HG03558 (cell line): Measurements from ENCODE around the gene THBS2.
"Not testable (repeated sequence)": the region's sequence is repeated elsewhere in the genome, so short reads cannot be mapped to it uniquely, and the experiment has no call there.

Experiments used
- ATAC-seq: cut with Tn5 transposase; IDR thresholded peaks from one replicate; pipeline ENCODE4 v1.9.1; 2021; ENCODE audit warnings: moderate number of reproducible peaks; ENCODE audit not compliant: unreplicated experiment; ENCODE audit errors: extremely low read depth

Gene THBS2

GRCh38 chr6:169214789-169215188 lies 38.9 kb downstream of the THBS2 start:
- ATAC-seq: not testable (repeated sequence)

DNA sequence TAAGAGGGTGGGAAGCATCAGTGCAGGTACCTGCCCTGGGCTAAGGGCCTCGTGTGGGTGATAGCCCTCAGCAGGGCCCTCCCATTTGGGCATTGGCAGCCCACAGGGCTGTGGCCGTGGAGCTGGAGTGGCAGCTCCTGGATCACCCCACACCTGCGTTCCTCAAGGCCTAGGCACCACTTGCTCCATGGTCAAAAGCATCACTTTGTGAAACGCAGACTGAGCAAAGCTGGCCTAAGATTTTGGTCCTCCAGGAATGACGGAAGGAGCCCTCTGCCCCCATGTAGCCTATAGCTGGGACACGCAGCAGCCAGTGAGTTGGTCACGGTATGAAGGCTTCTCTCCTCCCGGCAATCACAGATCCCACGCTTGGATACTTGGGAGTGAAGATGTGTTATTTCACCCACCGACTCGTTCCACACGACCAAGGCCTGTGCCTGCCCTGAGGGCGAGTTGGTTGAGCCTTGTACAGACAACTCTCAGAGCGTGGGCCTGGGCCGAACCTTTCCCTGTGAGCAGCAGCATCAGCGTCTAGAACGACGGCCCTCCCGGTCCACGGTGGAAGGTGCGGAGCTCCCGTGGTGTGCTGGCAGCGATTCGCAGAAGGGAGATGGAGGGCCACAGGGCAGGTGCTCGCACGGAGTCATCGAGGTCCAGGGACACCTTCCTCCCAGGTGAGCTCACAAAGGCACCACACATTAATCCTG lies 39.7 kb downstream of the THBS2 start:
- ATAC-seq: no peak

DNA sequence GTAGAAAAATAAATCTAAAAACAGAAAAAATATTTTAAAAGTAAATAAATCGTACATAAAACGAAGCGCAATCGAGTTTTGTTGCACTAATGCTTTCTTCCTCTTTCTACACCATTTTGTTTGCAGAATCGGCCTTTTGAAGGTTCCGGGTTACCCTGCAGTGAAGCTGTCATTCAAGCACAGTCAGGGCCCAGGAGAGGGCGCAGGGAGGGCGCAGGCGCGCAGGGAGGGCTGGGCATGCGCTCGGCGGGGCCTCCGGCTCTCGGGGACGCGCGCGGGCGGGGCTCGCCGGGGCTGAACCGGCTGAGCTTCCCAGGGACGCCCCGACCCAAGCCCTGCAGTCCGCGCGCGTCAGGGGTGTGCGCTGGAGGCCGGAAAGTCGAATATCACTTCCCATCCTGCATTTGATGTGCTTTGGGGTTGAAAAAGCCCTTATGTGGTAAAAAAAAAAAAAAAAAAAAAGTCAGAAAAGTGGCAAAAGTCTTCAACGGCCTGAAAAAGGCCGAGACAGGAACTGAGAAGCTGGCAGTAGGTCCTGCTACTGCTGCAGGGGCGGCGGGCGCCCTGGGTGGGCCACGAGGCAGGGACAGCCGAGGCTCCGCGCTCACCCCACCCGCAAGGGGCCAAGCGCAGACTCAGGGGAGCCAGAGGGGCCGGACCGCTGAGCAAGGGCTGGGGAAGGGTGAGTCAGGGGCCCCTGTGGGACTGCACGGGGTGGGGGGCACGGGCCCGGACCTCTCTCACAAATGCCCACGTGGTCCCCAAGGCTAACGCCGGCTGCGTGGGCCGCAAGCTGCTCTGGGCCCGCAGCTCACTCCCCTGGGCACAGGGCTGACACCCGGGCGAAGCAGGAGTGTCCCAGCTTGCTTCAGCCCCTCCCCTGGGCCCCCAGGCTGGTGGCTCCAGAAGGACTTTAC lies 40.5 kb downstream of the THBS2 start:
- ATAC-seq: peak; percentile 98

DNA sequence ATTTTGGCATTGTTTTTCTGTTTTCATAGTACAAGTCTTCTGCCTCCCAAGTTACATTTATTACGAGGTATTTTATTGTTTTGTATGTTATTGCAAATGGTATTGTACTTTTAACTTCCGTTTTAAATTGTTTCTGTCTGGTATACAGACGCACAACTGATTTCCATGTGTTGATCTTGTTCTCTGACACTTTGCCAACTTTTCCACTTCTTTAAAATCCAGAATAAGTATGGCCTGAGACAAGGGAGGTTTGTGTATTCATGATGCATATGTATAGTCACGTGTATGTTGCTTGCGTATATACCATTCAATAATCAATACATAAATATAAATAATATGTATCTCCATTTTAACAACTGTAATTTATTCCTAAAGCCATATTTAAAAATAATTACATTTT lies 41.2 kb downstream of the THBS2 start:
- no peak for ATAC-seq

DNA sequence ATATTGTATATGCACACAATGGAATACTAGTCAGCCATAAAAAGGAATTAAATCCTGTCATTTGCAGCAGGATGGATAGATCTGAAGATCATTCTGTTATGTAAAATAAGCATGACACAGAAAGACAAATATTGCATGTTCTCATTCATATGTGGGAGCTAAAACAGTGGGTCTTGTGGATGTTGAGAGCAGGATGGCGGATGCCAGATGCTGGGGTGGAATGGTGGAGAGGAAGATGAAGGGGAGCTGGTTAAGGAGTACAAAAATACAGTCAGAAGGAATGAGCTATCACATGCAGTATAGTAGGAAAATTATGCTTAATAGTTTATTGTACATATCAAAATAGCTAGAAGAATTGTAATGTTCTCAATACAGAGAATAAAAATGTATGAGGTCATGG lies 41.8 kb downstream of the THBS2 start:
- no peak for ATAC-seq

DNA sequence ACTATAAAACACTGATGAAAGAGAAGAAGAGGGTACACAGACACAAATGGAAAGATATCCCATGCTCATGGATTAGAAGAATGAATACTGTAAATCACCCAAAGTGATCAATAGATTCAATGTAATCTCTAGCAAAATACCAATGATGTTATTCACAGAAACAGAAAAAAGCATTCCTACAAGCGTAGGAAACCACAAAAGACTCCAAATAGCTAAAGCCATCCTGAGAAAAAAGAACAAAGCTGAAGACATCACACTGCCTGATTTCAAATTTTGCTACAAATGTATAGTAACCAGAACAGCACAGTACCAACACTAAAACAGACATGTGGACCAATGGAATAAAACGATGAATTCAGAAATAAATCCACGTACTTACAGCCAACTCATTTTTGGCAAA lies 43.0 kb downstream of the THBS2 start:
- no peak for ATAC-seq

DNA sequence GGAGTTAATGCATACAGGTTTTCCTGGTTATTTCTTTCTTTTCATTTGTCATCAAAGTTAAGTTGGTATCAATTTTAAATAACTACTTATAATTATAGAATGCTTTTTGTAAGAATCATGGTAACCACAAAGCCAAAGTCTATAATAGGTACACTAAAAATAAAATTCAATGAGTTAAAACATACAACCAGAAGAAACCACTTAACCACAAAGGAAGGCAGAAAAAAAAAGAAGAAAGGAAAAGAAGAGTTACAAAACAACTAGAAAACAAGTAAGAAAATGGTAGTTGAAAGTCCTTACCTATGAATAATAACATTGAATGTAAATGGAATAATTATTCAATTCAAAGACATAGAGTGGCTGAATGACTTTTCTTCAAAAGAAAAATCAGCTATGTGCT lies 45.6 kb downstream of the THBS2 start:
- ATAC-seq: no peak

- no peak for ATAC-seq
Observed at GRCh38 chr6:169207482-169207881, 46.2 kb downstream of the THBS2 start.

GRCh38 chr6:169205176-169206160 lies 48.2 kb downstream of the THBS2 start:
- no peak for ATAC-seq

GRCh38 chr6:169204167-169204566 lies 49.5 kb downstream of the THBS2 start:
- no peak for ATAC-seq

DNA sequence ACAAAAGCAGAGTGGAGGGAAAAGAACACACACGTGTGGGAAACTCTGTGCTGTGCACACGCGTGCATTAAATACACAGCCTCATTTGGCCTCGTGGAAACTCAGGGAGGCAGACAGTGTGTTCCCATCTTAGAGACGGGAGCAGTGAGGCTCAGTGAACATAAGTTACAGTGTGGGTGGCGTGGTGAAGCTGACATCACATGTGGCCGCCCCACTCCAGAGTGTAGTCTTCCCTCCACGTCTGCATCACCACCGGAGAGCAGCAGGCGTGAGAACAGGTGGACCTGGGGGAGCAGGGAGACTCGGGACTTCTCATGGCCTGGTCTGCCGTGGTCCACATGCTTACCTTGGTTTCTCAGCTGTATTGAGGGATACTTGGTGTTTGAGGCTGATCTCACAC lies 51.7 kb downstream of the THBS2 start:
- no peak for ATAC-seq

GRCh38 chr6:169200893-169201514 lies 52.6 kb downstream of the THBS2 start:
- ATAC-seq: no peak

GRCh38 chr6:169199625-169200335 lies 53.9 kb downstream of the THBS2 start:
- no peak for ATAC-seq

GRCh38 chr6:169198885-169199284 lies 54.8 kb downstream of the THBS2 start:
- ATAC-seq: no peak

GRCh38 chr6:169197929-169198328 lies 55.7 kb downstream of the THBS2 start:
- not testable (repeated sequence) for ATAC-seq

- not testable (repeated sequence) for ATAC-seq
Observed at GRCh38 chr6:169196279-169196678, 57.4 kb downstream of the THBS2 start.

GRCh38 chr6:169194737-169195136 lies 58.9 kb downstream of the THBS2 start:
- no peak for ATAC-seq

DNA sequence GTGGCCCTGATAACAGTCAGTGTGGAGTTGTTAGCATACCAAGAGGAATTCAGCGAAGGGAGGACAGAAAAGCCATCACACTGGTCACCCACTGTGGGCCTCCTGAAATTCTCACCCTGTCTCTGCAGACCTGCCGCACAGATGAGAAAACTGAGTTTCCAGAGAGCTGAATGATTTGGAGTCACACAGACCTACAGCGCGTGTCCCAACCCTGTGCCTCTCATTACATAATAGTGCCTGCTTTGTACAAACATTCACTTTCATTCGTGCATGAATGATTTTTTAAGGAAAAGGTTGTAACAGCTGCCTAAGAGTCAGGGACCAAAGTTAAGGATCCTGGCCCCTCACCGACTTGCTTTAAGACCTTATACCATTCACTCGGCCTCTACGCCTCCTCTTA lies 62.7 kb downstream of the THBS2 start:
- no peak for ATAC-seq

DNA sequence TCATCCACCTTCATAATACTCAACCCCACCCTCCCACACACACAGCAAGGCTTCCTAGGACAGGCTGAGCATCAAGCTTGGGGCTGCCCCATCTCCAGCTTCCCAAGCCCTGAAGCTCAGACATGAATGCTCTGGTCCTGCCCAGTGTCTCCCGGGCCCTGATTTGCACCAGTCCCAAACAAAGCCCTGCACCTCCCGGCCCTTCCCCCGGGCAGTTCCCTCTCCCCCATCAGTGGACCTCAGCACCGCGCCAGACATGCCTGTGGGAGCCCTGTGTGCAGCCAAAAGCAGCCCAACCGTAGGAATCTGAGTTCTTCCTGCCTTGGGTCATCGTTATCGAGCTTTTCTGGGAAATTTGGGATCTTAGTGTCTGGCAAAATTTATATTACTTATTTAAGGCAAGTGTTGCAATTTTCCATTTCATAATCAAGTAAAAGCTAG lies 63.5 kb downstream of the THBS2 start:
- no peak for ATAC-seq
